Measurements from ENCODE around the gene WDR64.

- TF ChIP-seq EP300 (IDR thresholded peaks at IDR 0.05) (no peak), CTCF (IDR thresholded peaks at IDR 0.05) (no peak), POLR2AphosphoS5 (IDR thresholded peaks at IDR 0.05) (no peak)
Observed at GRCh38 chr1:241654641-241655040, 2.6 kb downstream of the WDR64 start.

Measured in sigmoid colon (tissue), 4 donors.